CD14-positive monocyte (primary cell): ENCODE results near the gene RAB1A. TPM values are rescaled to one million over a fixed set of nuclear protein-coding genes. Genes with fewer than 3 reads are reported as not detected.

Source experiments
- DNase-seq, 3 donors: peaks; one replicate each; pipeline ENCODE4 v3.0.0-alpha.2; 2011 to 2022
- H2AFZ ChIP-seq: 2 replicates; pipeline ENCODE4 v1.6.0; 2012; ENCODE audit warnings: mild to moderate bottlenecking, low read depth, low read length, inconsistent platforms; ENCODE audit not compliant: insufficient read depth, poor library complexity, severe bottlenecking
- H3K27ac ChIP-seq, 2 donors: 1 replicate in 1 of 2; 2 replicates in 1 of 2; pipeline ENCODE4 v1.5.1; 2012 to 2013; ENCODE audit warnings: low read length in 2 of 2, control low read depth in 1 of 2, inconsistent platforms in 1 of 2, low read depth in 1 of 2, mild to moderate bottlenecking in 1 of 2
- H3K27me3 ChIP-seq, 2 donors: one replicate each; pipeline versions ENCODE4 v1.6.0 to v1.6.1; 2011 to 2013; ENCODE audit warnings: low read length in 2 of 2; ENCODE audit not compliant: control insufficient read depth in 2 of 2, insufficient read depth in 2 of 2
- H3K36me3 ChIP-seq, 2 donors: replicated peaks in 1 of 2; 1 replicate in 1 of 2; 2 replicates in 1 of 2; pipeline versions ENCODE4 v1.5.1 to v1.6.1; 2012 to 2013; ENCODE audit warnings: low read length in 2 of 2, control low read depth in 1 of 2, inconsistent platforms in 1 of 2, mild to moderate bottlenecking in 1 of 2; ENCODE audit not compliant: insufficient read depth in 2 of 2, control insufficient read depth in 1 of 2
- H3K4me1 ChIP-seq, 2 donors: 1 replicate in 1 of 2; 2 replicates in 1 of 2; pipeline versions ENCODE4 v1.5.1 to v1.6.1; 2012 to 2013; ENCODE audit warnings: low read length in 2 of 2, control low read depth in 1 of 2, inconsistent platforms in 1 of 2, mild to moderate bottlenecking in 1 of 2, moderate library complexity in 1 of 2; ENCODE audit not compliant: insufficient read depth in 2 of 2, control insufficient read depth in 1 of 2
- H3K4me2 ChIP-seq: replicated peaks from 2 replicates; pipeline ENCODE3; 2012; ENCODE audit warnings: low read length, moderate library complexity, mild to moderate bottlenecking; ENCODE audit not compliant: poor library complexity, severe bottlenecking; ENCODE audit errors: extremely low read depth
- H3K4me3 ChIP-seq, 3 experiments: fragments of 200-600 bp in 1 of 3; sonication (generic) in 1 of 3; replicated peaks in 1 of 3; 1 replicate in 2 of 3; 2 replicates in 1 of 3; pipeline ENCODE4 v1.5.1; 2011 to 2013; ENCODE audit warnings: low read length in 3 of 3, mild to moderate bottlenecking in 3 of 3, control low read depth in 2 of 3, low read depth in 2 of 3, inconsistent platforms in 1 of 3, moderate library complexity in 1 of 3
- H3K79me2 ChIP-seq: 2 replicates; pipeline ENCODE4 v1.6.0; 2012; ENCODE audit warnings: mild to moderate bottlenecking, control low read depth, inconsistent platforms, low read length, moderate library complexity; ENCODE audit not compliant: insufficient read depth
- H3K9ac ChIP-seq: 2 replicates; pipeline ENCODE4 v1.6.0; 2017; ENCODE audit warnings: low read length, mild to moderate bottlenecking; ENCODE audit not compliant: insufficient read depth, poor library complexity, severe bottlenecking
- H3K9me3 ChIP-seq, 2 donors: replicated peaks in 1 of 2; 1 replicate in 1 of 2; 2 replicates in 1 of 2; pipeline versions ENCODE4 v1.5.1 to v1.6.1; 2012 to 2013; ENCODE audit warnings: low read length in 2 of 2, control low read depth in 1 of 2; ENCODE audit not compliant: control insufficient read depth in 1 of 2, insufficient read depth in 1 of 2
- H4K20me1 ChIP-seq: 2 replicates; pipeline ENCODE4 v1.6.0; 2012; ENCODE audit warnings: mild to moderate bottlenecking, low read length, control low read depth, moderate library complexity; ENCODE audit not compliant: insufficient read depth
- H3K27ac Mint-ChIP-seq, 7 donors: one replicate each; pipeline ENCODE4 v1.8.0; 2020; ENCODE audit warnings: mild to moderate bottlenecking in 7 of 7, mixed read lengths in 7 of 7, moderate library complexity in 6 of 7, inconsistent platforms in 2 of 7
- H3K27me3 Mint-ChIP-seq, 3 donors: one replicate each; pipeline ENCODE4 v1.8.0; 2021 to 2022; ENCODE audit warnings: low read depth in 3 of 3, mild to moderate bottlenecking in 3 of 3, mixed read lengths in 3 of 3, moderate library complexity in 3 of 3, inconsistent platforms in 1 of 3
- H3K36me3 Mint-ChIP-seq, 2 donors: one replicate each; pipeline ENCODE4 v1.8.0; 2020; ENCODE audit warnings: mixed read lengths in 2 of 2, inconsistent platforms in 1 of 2, mild to moderate bottlenecking in 1 of 2
- H3K4me1 Mint-ChIP-seq: one replicate; pipeline ENCODE4 v1.8.0; 2020; ENCODE audit warnings: mild to moderate bottlenecking, mixed read lengths
- H3K4me3 Mint-ChIP-seq, 2 donors: one replicate each; pipeline ENCODE4 v1.8.0; 2020; ENCODE audit warnings: mild to moderate bottlenecking in 2 of 2, mixed read lengths in 2 of 2, moderate library complexity in 1 of 2
- H3K9me3 Mint-ChIP-seq, 7 donors: one replicate each; pipeline ENCODE4 v1.8.0; 2020 to 2022; ENCODE audit warnings: mixed read lengths in 7 of 7, mild to moderate bottlenecking in 6 of 7, moderate library complexity in 6 of 7, inconsistent platforms in 2 of 7
- WGBS: methylation state at CpG from one replicate; pipeline ENCODE4 v1.1.5; 2013; ENCODE audit warnings: missing lambda C conversion rate; ENCODE audit not compliant: insufficient coverage; 5-methylcytosine and 5-hydroxymethylcytosine counted together
- intact Hi-C, 2 donors: fragments of 100-400 bp; cut with micrococcal nuclease; formaldehyde crosslinking; loops; one replicate each; pipeline versions ENCODE4 v1.15.0 to v1.15.1; 2023
- polyA plus RNA-seq, 3 donors: library from polyadenylated mRNA; depleted of rRNA in 1 of 3; unstranded in 2 of 3; stranded (reverse) in 1 of 3; fragments of 300-500 nt in 2 of 3; fragments of >200 nt in 1 of 3; fragmentation: Illumina TruSeq in 2 of 3; gene quantifications; 1 replicate in 2 of 3; 2 replicates in 1 of 3; pipeline ENCODE4 v1.2.3, GENCODE V29; 2012 to 2021
- TF ChIP-seq, protein P1 (sequence below): fragments of 200-600 bp; IDR thresholded peaks from one replicate; pipeline ENCODE4 v1.8.0; 2022; ENCODE audit warnings: antibody characterized with exemption, mild to moderate bottlenecking

RAB1A gene
- polyA plus RNA-seq, 3 donors: 106 to 124 (median 110) TPM

DNA sequence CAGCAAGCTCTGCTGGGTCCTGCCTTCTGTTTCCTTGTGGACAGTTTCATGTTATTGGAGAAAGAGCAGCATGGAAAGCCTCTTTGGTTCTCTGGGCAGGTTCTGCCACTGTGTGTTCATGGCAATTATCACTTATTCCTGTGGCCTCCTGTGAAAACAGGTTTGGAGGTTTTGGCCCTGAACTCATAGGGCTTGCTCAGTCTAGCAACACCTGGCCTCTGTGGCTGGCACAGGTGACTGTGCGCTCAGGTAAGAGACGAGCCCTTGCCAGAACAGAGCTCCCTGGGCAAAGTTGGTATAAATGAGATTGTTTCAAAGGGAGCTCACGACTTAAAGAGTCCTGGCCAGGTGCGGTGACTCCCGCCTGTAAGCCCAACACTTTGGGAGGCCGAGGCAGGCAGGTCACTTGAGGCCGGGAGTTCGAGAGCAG is 68.0 kb downstream of the RAB1A start:
- Histone ChIP-seq H3K27me3 (no peaks in the 10 kb centered on the region), H3K4me2 (no peak overlapping the region), H2AFZ (no peak overlapping the region), H3K9me3 (no peaks in the 10 kb centered on the region), H3K4me3 (no peak overlapping the region), H4K20me1 (no peaks in the 10 kb centered on the region), H3K79me2 (peaks cover 49% of the 10 kb centered on the region), H3K4me1 (peaks cover 32 to 36% of the 10 kb centered on the region in 2 donors), H3K27ac (no peak overlapping the region), H3K36me3 (no peaks in the 10 kb centered on the region), H3K9ac (no peak overlapping the region)
- no peak for DNase-seq
- intact Hi-C loops: loop anchor here (10.0 kb wide), 2 partner anchors 163 to 373 kb away; partner anchors contain the start of genes ACTR2 (in 1 of the 2) and SPRED2 (in 1 of the 2)
- Mint-ChIP-seq H3K27me3 (peaks cover 0 to 3% (median 0%) of the 10 kb centered on the region in 3 donors), H3K4me3 (no peak overlapping the region), H3K4me1 (peaks cover 45% of the 10 kb centered on the region), H3K9me3 (no peaks in the 10 kb centered on the region), H3K36me3 (no peaks in the 10 kb centered on the region), H3K27ac (no peak overlapping the region)
- WGBS: 97% methylated on average over 6 of the region's 8 CpGs
- TF ChIP-seq, protein P1, sequence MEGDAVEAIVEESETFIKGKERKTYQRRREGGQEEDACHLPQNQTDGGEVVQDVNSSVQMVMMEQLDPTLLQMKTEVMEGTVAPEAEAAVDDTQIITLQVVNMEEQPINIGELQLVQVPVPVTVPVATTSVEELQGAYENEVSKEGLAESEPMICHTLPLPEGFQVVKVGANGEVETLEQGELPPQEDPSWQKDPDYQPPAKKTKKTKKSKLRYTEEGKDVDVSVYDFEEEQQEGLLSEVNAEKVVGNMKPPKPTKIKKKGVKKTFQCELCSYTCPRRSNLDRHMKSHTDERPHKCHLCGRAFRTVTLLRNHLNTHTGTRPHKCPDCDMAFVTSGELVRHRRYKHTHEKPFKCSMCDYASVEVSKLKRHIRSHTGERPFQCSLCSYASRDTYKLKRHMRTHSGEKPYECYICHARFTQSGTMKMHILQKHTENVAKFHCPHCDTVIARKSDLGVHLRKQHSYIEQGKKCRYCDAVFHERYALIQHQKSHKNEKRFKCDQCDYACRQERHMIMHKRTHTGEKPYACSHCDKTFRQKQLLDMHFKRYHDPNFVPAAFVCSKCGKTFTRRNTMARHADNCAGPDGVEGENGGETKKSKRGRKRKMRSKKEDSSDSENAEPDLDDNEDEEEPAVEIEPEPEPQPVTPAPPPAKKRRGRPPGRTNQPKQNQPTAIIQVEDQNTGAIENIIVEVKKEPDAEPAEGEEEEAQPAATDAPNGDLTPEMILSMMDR: no peak

DNA sequence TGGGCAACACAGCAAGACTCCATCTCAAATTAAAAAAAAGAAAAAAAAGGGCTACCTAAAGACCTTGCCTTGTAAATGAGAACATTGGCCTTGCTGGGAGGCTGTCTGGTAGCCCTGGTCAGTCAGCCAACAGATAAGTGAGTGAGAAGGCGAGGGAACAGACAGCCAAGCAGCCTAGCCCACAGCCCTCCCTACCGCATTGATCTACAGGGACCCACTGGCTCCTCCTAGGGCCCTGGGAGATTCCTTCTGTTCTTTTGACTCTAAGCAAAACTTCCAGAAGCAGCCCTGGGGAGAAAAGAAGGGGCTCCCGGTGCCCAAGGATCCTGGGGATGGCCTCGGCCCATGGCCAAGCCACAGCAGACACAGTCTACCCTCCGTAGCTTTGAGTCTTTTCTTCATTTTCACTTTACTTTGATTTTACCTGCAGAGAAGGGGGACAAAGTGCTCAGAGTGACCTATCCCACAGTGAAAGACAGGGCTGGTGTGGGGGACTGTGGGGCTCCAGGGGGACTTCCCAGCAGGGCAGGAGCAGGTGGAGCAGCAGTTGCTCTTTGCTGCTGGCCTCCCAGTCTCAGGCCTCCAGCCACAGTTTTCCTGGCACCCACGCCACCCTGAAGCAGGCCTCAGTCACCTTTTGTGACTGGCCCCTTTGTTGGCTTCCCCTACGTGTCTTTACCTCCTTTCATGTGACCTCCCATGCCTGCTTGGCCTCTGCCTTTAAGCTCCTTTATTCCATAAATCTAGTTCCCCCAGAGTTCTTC is 68.6 kb downstream of the RAB1A start:
- Mint-ChIP-seq H3K36me3 (no peaks in the 10 kb centered on the region), H3K27ac (no peak overlapping the region), H3K4me1 (peaks cover 46% of the 10 kb centered on the region), H3K4me3 (no peak overlapping the region), H3K9me3 (no peaks in the 10 kb centered on the region), H3K27me3 (peaks cover 0 to 3% (median 0%) of the 10 kb centered on the region in 3 donors)
- TF ChIP-seq, protein P1: no peak
- Histone ChIP-seq H4K20me1 (no peaks in the 10 kb centered on the region), H3K79me2 (peaks cover 49% of the 10 kb centered on the region), H3K27me3 (no peaks in the 10 kb centered on the region), H3K36me3 (no peaks in the 10 kb centered on the region), H3K9ac (no peak overlapping the region), H3K4me2 (no peak overlapping the region), H3K4me1 (peaks cover 34 to 39% of the 10 kb centered on the region in 2 donors), H3K27ac (no peak overlapping the region), H2AFZ (no peak overlapping the region), H3K4me3 (no peak overlapping the region), H3K9me3 (no peaks in the 10 kb centered on the region)
- DNase-seq: no peak
- WGBS: 100% methylated on average over 1 of the region's 7 CpGs
- intact Hi-C loops: loop anchor here (10.0 kb wide), 2 partner anchors 163 to 373 kb away; partner anchors contain the start of genes ACTR2 (in 1 of the 2) and SPRED2 (in 1 of the 2)
